Measurements from ENCODE around the gene LCN10.
A peak's percentile ranks its signal among the peaks of the same experiment; 100 is the strongest.
"Not testable (repeated sequence)": the region's sequence is repeated elsewhere in the genome, so short reads cannot be mapped to it uniquely, and the experiment has no call there.

The LCN10 gene

DNA sequence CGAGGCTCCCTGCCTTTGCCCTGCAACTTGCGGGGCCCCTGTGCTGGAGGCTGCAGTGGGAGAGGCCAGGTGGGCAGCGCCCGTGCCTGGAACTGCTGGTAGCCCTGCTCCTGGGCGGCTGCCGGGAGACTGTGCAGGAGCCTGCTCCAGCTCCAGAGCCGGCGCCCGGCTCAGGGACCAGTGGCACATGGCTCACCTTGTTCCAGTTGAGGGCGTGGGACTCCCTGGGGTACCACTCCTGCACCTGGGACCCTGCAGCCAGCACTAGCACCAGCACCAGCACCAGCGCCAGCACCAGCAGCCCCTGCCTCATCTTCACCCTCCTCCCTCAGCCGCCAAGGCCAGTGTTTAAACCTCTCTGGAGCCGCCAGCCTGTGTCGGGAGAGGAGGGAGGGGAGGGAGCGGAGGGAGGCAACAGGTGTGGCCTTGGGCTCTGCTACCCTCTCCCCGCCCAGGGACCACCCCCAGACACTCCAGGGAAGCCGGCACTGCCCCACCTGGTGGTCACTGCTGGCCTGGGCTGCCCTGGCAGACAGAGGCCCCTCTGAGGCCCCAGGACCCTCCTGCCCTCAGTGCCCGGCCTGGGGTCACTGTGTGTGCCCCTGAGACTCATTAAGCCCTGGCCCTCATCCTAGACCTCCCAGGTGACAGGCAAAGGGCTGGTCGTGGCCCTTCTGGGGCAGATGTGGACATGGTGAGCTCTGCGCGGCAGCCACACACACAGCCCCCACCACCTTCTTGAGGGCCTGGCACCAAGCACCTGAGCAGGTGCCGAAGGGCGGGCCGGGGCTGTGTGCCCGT, at the start of gene LCN10:
Gene LCN10, minus strand, starts transcription at position 350 of the 801 bp plus-strand sequence. Its CDS starts 37 bp downstream, at position 313.
- DNase-seq (ENCODE audit: low read depth, low spot score) = no peak

DNA sequence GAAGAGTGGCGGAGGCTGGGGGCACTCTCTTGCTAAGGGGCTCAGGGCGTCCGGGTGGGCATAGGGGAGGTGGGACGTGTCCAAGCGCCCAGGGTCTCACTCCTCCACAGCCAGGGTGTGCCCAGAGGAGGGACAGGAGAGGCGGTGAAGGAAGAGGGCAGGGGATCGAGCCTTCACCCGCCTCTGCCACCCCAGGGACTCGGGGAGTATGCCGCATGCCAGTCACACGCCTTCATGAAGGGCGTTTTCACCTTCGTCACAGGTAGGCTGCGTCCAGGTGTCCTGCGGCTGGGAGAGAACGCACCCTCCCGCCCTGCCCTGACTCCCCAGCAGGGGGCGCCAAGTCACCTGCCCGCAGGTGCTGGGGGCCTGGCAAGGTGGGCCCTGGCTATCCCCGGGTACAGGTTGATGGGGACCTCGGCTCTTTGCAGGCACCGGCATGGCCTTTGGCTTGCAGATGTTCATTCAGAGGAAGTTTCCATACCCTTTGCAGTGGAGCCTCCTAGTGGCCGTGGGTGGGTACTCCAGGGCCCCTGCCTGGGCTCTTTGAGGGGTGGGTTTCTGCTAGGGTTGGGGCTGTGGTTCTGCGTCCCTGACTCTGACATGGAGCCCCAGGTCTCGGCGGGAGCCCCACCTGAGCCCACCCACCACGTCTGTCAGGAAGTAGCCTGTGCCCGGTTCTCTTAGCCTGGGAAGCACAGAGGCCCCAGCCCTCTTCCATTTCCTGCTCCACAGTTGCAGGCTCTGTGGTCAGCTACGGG, 49.0 kb upstream of the LCN10 start:
- peak; percentile 25 for DNase-seq (ENCODE audit: low read depth, low spot score)

- DNase-seq (ENCODE audit: low read depth, low spot score) = peak; percentile 100
Measured at GRCh38 chr9:136790640-136791515, 48.1 kb upstream of the LCN10 start, which contains the start of gene TMEM141. TMEM141 (plus strand) TSS chr9:136791344; CDS start chr9:136791371, 27 bp downstream.

DNA sequence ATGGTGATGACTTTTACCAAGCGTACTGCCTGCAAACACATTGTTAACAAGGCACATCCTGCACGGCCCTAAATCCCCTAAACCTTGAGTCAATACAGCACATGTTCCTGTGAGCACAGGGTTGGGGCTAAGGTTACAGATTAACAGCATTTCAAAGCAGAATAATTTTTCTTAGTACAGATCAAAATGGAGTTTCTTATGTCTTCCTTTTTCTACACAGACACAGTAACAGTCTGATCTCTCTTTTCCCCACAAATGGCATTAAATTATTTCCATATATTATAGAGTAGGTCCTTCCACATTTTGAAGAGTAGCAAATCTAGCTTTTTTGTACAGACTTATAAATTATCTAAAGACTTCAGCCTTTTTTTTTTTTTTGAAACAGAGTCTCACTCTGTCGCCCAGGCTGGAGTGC, 46.8 kb upstream of the LCN10 start:
- DNase-seq (ENCODE audit: low read depth, low spot score) = no peak

DNA sequence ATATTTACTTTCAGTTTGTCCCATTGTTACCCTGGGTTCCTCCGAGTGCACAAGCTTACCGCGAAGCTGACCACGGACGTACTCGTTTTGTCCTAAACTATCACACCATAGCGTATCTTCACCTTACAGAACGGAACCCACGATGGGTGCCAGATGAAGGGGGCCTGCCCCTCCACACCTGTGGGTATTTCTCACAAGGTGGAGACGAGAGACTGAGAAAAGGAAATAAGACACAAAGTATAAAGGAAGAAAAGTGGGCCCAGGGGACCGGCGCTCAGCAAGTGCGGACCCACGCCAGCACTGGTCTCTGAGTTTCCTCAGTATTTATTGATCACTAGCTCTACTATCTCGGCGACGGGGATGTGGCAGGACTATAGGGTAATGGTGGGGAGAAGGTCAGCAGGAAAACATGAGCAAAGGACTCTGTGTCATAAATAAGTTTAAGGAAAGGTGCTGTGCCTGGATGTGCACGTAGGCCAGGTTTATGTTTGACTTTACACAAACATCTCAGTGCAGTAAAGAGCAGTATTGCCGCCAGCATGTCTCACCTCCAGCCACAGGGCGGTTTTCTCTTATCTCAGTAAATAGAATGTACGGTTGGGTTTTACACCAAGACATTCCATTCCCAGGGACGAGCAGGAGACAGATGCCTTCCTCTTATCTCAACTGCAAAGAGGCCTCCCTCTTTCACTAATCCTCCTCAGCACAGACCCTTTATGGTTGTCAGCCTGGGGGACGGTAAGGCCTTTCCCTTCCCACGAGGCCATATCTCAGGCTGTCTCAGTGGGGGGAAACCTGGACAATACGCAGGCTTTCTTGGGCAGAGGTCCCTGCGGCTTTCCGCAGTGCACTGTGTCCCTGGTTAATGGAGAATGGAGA, 46.1 kb upstream of the LCN10 start:
- not testable (repeated sequence) for DNase-seq (ENCODE audit: low read depth, low spot score)

DNA sequence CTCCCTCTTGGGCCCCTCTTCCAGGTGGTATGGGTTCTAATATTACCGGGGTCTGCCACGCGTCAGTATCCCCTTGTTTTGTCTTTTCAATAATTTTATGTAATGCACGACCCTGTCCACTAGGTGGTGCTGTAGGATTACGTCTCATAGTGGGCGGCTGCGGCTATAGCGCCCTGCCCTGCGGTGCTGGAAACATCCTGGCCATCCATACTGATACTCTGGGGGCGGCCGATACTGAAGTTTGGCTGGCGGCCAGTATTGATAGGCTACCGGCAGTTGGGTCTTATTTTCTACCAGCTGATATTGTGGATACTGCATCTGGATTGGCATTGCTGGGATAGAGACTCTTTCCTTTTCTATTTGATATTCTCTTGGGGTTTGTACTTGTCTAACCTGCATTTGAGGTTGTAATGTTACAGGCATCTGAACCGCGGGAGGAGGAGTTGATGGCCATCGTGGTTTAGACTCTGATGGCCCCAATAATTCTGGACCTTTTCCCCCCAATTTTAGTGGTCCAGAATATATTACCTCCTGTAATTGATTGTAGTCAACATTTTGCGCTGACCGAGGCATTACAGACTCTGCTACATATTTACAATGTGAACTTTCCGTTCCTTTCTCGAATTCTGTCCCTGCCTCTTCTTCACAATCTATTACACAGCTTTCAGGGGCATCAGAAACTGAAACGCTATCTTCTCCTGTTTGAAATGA, 45.1 kb upstream of the LCN10 start:
- peak; percentile 34 for DNase-seq (ENCODE audit: low read depth, low spot score)

DNA sequence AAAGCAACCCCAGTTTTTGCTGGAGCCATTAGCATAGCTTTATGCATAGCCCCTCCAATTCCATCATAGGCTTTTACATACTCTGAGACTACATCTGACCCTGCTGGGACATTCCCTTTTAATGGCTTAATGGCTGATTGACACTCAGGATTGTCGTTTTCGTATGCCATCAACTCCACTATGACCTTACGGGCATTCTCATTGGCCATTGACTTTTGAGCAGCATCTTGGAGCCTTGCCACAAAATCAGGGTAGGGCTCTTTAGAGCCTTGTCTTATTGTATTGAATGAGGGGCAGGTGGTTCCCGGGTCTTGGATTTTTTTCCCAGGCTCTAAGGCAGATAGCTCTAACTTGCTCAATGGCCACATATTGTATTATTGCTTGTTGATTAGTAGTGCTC, 44.2 kb upstream of the LCN10 start:
- not testable (repeated sequence) for DNase-seq (ENCODE audit: low read depth, low spot score)

DNA sequence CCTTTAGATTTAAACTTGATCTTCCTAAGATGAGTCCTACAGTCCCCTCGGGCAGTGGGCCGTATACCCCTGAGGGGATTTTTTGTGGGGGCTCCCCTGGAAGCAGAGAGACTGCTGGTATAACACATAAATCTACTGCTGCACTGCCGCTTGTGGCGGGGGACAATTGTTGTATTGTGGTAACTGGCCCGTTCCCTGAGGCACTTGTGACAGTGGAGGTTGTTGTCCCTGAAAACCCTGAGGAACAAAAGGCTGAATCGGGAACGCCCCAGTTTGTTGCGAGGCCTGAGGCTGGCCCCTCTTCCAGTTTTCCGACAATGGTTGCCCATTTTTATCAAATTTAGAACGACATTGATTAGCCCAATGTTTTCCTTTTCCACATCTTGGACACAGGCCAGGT, 43.7 kb upstream of the LCN10 start:
- no peak for DNase-seq (ENCODE audit: low read depth, low spot score)

DNA sequence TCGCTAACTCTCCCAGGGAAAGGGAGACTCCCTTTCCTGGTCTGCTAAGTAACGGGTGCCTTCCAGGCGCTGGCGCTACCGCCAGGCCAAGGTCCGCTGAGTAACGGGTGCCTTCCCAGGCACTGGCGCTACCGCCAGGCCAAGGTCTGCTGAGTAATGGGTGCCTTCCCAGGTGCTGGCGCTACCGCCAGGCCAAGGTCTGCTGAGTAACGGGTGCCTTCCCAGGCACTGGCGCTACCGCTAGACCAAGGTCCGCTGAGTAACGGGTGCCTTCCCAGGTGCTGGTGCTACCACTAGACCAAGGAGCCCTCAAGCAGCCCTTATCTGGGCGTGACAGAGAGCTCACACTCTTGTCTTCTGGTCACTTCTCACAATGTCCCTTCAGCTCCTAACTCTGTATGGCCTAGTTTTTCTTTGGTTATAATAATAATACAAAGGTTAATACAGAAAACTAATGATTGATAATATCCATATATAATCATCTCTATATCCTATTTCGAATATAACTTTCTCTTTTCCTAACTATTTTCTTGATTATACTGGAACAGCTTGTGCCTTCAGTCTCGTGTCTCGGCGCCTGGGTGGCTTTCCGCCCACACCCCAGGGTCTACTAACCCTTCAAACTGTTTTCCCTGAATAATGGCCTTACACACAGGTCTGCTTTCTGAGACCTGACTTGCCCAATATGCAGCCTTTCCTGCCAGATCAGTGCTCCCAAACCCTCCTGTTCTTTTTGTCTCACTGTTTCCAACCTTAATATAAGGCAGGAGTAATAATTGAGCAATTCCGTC, 43.0 kb upstream of the LCN10 start:
- DNase-seq (ENCODE audit: low read depth, low spot score) = not testable (repeated sequence)

DNA sequence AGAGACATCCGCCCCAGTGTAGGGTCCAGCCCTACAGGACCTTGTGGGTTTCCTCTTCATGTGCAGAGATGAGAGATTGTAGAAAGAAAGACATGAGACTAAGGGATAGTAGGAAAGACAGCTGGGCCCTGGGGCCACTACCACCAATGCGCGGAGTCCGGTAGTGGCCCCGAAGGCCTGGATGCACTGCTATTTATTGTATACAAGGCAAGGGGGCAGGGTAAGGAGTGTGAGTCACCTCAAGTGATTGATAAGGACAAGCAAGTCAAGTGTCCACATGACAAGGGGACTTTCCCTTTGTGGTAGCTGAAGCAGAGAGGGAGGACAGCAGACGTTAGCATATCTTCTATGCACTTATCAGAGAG, 42.2 kb upstream of the LCN10 start:
- DNase-seq (ENCODE audit: low read depth, low spot score) = no peak

GRCh38 chr9:136784249-136784996, 41.7 kb upstream of the LCN10 start:
- no peak for DNase-seq (ENCODE audit: low read depth, low spot score)

DNA sequence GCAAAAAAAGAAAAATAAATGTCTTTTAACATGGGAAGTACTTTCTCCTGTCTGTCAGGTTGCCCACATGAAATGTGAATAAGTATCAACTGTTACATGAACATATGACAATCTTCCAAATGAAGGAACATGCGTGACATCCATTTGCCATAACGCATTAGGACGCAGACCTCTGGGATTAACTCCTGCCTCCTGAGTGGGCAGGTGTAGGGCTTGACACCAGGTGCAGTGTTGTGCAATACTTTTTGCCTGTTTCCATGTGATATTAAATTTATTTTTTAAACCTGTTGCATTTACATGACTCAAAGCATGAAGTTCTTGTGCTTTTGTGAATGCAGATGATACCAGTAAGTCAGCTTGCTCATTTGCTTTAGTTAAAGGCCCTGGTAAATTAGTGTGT, 39.7 kb upstream of the LCN10 start:
- no peak for DNase-seq (ENCODE audit: low read depth, low spot score)

GRCh38 chr9:136779808-136780207, 37.1 kb upstream of the LCN10 start:
- no peak for DNase-seq (ENCODE audit: low read depth, low spot score)

GRCh38 chr9:136777359-136777758, 34.6 kb upstream of the LCN10 start:
- DNase-seq (ENCODE audit: low read depth, low spot score) = no peak

DNA sequence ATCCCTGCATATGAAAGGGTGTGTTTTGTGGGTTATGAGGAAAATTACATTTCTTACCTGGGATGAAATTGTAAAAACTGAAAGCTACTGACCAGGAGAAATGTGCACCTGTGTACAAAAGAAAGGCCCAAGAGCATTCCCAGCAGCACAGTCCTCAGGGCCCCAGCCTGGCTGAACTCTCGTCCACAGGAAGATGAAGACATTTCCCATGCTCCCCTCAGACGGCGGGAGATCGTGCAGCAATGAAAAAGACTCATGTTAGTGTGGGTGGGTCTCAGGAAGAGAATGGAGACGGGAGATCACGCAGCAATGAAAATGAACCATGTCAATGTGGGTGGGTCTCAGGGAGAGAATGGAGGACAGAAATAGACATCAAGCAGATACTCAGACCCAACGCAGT, 34.2 kb upstream of the LCN10 start:
- no peak for DNase-seq (ENCODE audit: low read depth, low spot score)

DNA sequence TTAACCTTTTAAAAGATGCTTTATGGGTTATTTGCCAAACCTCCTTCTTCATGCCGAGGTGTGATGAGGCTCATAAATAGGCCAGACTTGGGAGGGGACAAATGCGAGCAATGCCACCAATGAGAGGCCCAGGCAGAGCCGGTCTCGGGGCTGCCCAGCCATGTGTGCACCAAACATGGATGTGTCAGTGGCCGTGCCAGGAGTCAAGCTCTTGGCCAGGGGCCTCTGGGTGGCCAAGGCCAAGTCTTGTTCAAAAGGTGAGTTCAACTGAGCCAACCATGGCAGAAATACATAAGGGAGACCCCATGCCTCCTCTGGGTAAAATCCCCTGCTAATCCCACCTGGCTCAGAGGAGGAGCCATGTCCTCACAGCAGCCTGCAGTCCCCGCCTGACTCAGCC, 32.5 kb upstream of the LCN10 start:
- DNase-seq (ENCODE audit: low read depth, low spot score) = no peak

DNA sequence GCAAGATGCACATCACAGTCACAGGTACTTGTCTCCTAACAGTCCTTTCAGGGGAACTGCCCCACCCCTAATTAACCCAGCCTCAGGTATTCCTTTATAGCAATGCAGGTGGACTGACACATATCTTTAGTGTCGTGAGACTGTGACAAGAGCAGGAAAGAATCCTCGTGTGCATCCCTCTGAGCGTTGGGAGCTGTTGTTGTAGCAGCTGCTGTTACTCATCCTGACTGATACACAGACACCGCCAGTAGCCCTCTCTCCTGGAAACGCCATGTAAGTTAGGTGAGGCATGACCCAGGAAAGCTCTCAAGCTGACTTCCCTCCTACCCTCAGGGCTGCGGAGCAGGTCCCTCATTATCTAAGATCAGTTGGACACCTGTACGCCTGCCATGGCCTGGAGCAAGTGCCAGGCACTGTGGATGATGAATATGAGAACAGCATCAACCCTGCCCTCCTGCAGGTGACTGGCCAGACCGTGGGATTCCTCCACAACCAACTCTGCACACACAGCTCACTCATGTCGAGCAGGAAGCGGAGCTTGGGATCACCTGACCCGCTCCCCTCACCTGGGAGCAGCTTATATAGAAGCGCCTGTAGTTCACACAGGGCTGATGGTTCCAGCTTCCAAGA, 31.8 kb upstream of the LCN10 start:
- DNase-seq (ENCODE audit: low read depth, low spot score) = no peak

DNA sequence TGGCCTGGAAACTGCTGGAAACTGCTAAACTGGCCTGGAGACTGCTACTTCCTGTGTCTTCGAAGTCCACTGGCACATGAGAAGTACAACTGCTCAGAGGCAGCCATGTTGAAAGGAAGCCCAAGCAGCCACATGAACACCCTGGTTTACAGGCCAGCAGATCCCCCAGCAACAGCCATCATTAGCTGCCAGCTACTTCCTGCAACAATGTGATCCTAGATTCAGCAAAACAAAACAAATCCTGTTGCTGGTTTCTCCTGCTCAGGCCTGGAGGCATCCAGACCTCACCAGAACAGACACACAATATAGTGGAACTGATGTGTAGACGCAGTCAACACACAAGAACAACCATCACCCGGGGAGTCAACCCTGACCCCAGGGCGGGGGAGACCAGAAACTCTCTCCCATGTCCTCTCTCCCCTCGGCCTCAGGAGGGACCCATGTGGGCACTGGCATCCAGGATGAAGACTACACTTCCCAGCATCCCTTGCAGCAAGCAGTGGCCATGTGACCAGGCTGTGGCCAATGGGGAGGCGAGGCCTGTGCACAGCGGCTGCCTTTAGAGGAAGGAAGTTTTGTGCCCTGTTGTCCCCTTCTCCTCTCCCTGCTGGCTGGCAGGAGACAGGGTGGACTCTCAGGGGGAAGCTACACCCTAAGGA, 30.8 kb upstream of the LCN10 start:
- DNase-seq (ENCODE audit: low read depth, low spot score) = no peak
